ENCODE data around the gene EEF1A2.

The EEF1A2 gene

DNA sequence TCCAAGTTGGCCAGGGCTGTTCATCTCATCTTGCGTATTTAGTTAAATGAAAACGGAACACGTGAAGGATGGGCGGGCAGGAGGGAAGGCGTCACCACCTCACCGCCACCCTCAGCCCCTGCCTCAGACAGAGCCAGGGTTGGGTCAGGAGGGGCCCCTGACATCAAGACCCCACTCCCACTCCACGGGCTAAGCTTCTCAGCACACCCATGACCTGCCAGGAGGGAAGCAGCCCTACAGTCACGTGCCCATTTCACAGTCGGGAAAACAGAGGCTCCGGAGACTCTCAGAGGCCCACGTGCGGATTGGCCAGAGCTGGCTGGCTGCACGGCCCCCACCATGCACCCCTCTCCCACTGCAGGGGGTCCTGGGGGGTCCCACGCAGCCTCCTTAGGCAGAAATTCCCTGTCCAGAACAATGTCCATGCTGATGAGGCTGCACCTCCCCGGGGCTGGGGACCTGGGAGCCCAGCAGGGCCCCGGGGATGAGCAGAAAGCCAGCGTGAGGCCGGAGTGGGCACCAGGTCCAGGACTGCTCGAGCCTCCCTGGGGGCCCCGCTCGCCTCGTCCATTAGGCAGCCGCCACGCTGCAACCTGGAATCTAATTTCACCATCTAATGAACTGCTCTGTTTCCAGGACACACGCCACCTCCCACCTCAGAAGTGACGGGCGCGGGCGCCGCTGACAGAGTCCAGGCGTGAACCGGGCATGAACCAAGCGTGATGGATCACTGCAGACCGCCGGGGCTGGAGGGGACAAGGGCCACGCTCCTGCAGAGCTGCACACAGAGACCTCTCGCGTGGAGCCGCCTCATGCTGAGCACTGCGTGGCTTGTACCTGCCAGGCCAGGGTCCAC, 42.2 kb downstream of the EEF1A2 start:
- TF ChIP-seq, protein P1, sequence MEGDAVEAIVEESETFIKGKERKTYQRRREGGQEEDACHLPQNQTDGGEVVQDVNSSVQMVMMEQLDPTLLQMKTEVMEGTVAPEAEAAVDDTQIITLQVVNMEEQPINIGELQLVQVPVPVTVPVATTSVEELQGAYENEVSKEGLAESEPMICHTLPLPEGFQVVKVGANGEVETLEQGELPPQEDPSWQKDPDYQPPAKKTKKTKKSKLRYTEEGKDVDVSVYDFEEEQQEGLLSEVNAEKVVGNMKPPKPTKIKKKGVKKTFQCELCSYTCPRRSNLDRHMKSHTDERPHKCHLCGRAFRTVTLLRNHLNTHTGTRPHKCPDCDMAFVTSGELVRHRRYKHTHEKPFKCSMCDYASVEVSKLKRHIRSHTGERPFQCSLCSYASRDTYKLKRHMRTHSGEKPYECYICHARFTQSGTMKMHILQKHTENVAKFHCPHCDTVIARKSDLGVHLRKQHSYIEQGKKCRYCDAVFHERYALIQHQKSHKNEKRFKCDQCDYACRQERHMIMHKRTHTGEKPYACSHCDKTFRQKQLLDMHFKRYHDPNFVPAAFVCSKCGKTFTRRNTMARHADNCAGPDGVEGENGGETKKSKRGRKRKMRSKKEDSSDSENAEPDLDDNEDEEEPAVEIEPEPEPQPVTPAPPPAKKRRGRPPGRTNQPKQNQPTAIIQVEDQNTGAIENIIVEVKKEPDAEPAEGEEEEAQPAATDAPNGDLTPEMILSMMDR (IDR thresholded peaks at IDR 0.05; ENCODE audit: low read length), result no peak
- no peak for TF ChIP-seq EZH2 (IDR thresholded peaks at IDR 0.05; ENCODE audit: borderline replicate concordance, low read length)
- no peaks in the 10 kb centered on the region for H3K9me3 ChIP-seq (ENCODE audit: low read length)
- H4K20me1 ChIP-seq (ENCODE audit: insufficient read depth, low read length), result no peaks in the 10 kb centered on the region
- no peaks in the 10 kb centered on the region for H3K79me2 ChIP-seq (ENCODE audit: insufficient read depth, low read length)
- H3K9ac ChIP-seq (ENCODE audit: low read length), result no peak overlapping the region
- H2AFZ ChIP-seq (ENCODE audit: low read length), result no peak overlapping the region
- 0 out of 2 replicates have a peak, but pooled peaks cover 8% of the 10 kb centered on the region for H3K27me3 ChIP-seq (ENCODE audit: insufficient read depth, low read length)
- no peak overlapping the region for H3K4me2 ChIP-seq (ENCODE audit: low read length)
- H3F3A ChIP-seq (ENCODE audit: insufficient read depth, low read length), result no peaks in the 10 kb centered on the region
- H3K4me3 ChIP-seq (ENCODE audit: low read depth, low read length, poor library complexity, severe bottlenecking), result no peak overlapping the region
- no peak overlapping the region for H3K27ac ChIP-seq (ENCODE audit: low read depth, low read length, poor library complexity, severe bottlenecking)
- no peaks in the 10 kb centered on the region for H3K4me1 ChIP-seq (ENCODE audit: insufficient read depth, low read length, severe bottlenecking)
- H3K9me2 ChIP-seq (ENCODE audit: low read depth, low read length), result no peaks in the 10 kb centered on the region
- H3K36me3 ChIP-seq (ENCODE audit: insufficient read depth, low read length), result no peaks in the 10 kb centered on the region

DNA sequence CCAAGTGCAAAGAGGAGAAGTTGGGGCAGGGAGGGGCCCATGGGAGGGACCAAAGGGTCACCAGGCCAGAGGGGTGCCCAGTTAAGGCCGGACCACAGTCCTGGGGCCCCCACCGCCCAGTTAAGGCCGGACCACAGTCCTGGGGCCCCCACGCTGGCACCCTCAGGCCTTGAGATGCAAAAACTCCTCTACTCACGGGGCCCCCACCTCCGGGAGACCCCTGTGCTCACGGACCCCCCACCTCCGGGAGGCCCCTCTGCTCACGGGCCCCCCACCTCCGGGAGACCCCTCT, 43.4 kb downstream of the EEF1A2 start:
- Histone ChIP-seq H2AFZ (ENCODE audit: low read length) (no peak overlapping the region), H3K27me3 (ENCODE audit: insufficient read depth, low read length) (0 out of 2 replicates have a peak, but pooled peaks cover 8% of the 10 kb centered on the region), H3K4me3 (ENCODE audit: low read depth, low read length, poor library complexity, severe bottlenecking) (no peak overlapping the region), H3K4me2 (ENCODE audit: low read length) (no peak overlapping the region), H3K9ac (ENCODE audit: low read length) (no peak overlapping the region), H4K20me1 (ENCODE audit: insufficient read depth, low read length) (no peaks in the 10 kb centered on the region), H3K9me3 (ENCODE audit: low read length) (no peaks in the 10 kb centered on the region), H3K4me1 (ENCODE audit: insufficient read depth, low read length, severe bottlenecking) (no peaks in the 10 kb centered on the region), H3K36me3 (ENCODE audit: insufficient read depth, low read length) (no peaks in the 10 kb centered on the region), H3F3A (ENCODE audit: insufficient read depth, low read length) (no peaks in the 10 kb centered on the region), H3K79me2 (ENCODE audit: insufficient read depth, low read length) (no peaks in the 10 kb centered on the region), H3K27ac (ENCODE audit: low read depth, low read length, poor library complexity, severe bottlenecking) (no peak overlapping the region), H3K9me2 (ENCODE audit: low read depth, low read length) (no peaks in the 10 kb centered on the region)
- TF ChIP-seq EZH2 (IDR thresholded peaks at IDR 0.05; ENCODE audit: borderline replicate concordance, low read length), result no peak
- TF ChIP-seq, protein P1 (IDR thresholded peaks at IDR 0.05; ENCODE audit: low read length), result no peak

DNA sequence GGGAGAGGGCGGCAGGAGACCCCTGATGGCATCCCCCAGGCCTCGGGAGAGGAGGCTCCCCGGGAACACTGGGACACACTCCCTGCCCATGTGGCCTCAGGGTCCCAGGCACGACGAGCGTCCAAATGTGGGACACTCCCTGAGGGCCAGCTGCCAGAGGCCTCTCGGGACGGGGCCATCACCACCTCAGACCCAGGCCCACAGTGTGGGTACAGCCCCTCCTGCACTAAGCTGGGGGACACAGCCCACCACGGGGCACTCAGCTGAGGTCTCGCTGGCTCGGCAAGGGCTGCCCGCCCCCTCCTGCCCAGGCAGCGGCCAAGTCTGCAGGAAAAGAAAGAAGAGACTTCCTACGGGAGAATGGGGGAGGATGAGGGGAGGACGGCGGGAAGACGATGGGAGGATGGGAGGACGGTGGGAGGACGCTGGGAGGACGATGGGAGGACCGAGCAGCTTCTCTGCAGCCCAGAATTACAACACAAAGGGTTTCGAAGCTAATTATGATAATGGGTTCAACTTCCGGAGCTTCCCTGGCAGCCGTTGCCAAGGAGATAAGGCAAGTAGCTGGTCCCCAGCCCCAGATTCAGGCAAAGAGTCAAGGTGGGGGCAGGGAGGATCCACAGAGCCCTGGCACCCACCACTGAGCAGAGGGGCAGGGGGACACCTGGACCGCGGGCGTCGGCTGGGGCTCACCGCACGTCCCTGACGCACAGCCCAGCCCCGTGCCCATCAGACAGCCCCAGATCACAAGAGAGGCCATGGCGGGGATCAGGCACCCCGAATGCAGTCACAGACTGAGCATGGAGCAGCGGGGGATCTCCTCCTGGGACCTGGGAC, 43.9 kb downstream of the EEF1A2 start:
- Histone ChIP-seq H2AFZ (ENCODE audit: low read length) (no peak overlapping the region), H3K4me2 (ENCODE audit: low read length) (no peak overlapping the region), H3K9me2 (ENCODE audit: low read depth, low read length) (no peaks in the 10 kb centered on the region), H3K36me3 (ENCODE audit: insufficient read depth, low read length) (no peaks in the 10 kb centered on the region), H3K27ac (ENCODE audit: low read depth, low read length, poor library complexity, severe bottlenecking) (no peak overlapping the region), H3K4me1 (ENCODE audit: insufficient read depth, low read length, severe bottlenecking) (no peaks in the 10 kb centered on the region), H3K9me3 (ENCODE audit: low read length) (no peaks in the 10 kb centered on the region), H3K79me2 (ENCODE audit: insufficient read depth, low read length) (no peaks in the 10 kb centered on the region), H3K9ac (ENCODE audit: low read length) (no peak overlapping the region), H3F3A (ENCODE audit: insufficient read depth, low read length) (no peaks in the 10 kb centered on the region), H4K20me1 (ENCODE audit: insufficient read depth, low read length) (no peaks in the 10 kb centered on the region), H3K27me3 (ENCODE audit: insufficient read depth, low read length) (0 out of 2 replicates have a peak, but pooled peaks cover 8% of the 10 kb centered on the region), H3K4me3 (ENCODE audit: low read depth, low read length, poor library complexity, severe bottlenecking) (no peak overlapping the region)
- TF ChIP-seq EZH2 (IDR thresholded peaks at IDR 0.05; ENCODE audit: borderline replicate concordance, low read length), result no peak
- TF ChIP-seq, protein P1 (IDR thresholded peaks at IDR 0.05; ENCODE audit: low read length), result no peak

All from OCI-LY1 (cell line).